Panc1 (cell line): Measurements from ENCODE around the gene CFAP410.

Source experiments
- POLR2AphosphoS5 ChIP-seq: IDR thresholded peaks from 2 replicates; pipeline ENCODE4 v1.6.1; 2012; ENCODE audit warnings: mild to moderate bottlenecking, low read depth, low read length, moderate library complexity
- SIN3A ChIP-seq: IDR thresholded peaks from 2 replicates; pipeline ENCODE4 v1.6.1; 2012; ENCODE audit warnings: low read depth, mild to moderate bottlenecking, low read length, moderate library complexity, borderline replicate concordance; ENCODE audit not compliant: insufficient read depth
- TCF7L2 ChIP-seq: IDR thresholded peaks from 2 replicates; pipeline ENCODE4 v1.6.1; 2011; ENCODE audit warnings: mild to moderate bottlenecking, low read depth, low read length, inconsistent platforms
- TF ChIP-seq, protein P1 (sequence below): fragments of 450-650 bp; IDR thresholded peaks from 2 replicates; pipeline ENCODE4 v1.5.1; 2017; ENCODE audit warnings: mild to moderate bottlenecking
- TF ChIP-seq, protein P2 (sequence below), 2 experiments: IDR thresholded peaks; 2 replicates each; pipeline ENCODE4 v1.6.1; 2011 to 2012; ENCODE audit warnings: low read depth in 2 of 2, control low read depth in 1 of 2, low read length in 1 of 2, mild to moderate bottlenecking in 1 of 2, moderate library complexity in 1 of 2; ENCODE audit not compliant: insufficient read depth in 1 of 2

DNA sequence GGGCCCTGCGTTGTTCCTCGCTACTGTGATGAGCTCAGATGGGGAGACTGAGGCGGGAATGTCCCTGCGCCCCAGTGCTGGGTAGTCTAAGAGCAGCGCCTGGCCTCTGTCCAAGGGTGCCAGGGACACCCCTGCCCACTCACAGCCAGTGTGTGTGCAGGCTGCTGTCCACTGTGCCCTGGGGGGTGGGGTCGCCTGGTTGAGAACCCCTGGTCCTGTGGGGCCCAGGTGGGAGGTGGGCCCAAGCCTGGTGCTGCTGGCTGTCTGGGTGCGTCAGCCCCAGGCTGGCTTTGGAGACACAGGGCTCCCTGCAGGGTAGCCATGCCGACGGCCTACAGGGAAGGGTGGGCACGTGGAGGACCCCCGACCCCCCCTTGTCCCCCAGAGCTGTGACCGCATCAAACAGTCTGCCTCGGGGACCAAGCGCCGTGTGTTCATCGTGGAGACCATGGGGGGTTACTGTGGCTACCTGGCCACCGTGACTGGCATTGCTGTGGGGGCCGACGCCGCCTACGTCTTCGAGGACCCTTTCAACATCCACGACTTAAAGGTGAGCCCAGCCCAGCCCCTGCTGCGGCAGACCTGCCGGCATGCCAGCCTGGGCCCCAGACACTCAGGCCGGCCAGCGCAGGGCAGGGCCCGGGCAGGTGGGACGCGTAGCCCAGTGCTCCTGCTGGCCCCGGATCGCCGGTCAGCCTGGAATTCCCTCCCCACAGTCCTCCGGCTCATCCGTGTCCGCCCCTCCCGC, 14.9 kb downstream of the CFAP410 start:
- TF ChIP-seq, protein P1, sequence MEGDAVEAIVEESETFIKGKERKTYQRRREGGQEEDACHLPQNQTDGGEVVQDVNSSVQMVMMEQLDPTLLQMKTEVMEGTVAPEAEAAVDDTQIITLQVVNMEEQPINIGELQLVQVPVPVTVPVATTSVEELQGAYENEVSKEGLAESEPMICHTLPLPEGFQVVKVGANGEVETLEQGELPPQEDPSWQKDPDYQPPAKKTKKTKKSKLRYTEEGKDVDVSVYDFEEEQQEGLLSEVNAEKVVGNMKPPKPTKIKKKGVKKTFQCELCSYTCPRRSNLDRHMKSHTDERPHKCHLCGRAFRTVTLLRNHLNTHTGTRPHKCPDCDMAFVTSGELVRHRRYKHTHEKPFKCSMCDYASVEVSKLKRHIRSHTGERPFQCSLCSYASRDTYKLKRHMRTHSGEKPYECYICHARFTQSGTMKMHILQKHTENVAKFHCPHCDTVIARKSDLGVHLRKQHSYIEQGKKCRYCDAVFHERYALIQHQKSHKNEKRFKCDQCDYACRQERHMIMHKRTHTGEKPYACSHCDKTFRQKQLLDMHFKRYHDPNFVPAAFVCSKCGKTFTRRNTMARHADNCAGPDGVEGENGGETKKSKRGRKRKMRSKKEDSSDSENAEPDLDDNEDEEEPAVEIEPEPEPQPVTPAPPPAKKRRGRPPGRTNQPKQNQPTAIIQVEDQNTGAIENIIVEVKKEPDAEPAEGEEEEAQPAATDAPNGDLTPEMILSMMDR, result no peak
- no peak for TF ChIP-seq SIN3A
- TF ChIP-seq, protein P2, sequence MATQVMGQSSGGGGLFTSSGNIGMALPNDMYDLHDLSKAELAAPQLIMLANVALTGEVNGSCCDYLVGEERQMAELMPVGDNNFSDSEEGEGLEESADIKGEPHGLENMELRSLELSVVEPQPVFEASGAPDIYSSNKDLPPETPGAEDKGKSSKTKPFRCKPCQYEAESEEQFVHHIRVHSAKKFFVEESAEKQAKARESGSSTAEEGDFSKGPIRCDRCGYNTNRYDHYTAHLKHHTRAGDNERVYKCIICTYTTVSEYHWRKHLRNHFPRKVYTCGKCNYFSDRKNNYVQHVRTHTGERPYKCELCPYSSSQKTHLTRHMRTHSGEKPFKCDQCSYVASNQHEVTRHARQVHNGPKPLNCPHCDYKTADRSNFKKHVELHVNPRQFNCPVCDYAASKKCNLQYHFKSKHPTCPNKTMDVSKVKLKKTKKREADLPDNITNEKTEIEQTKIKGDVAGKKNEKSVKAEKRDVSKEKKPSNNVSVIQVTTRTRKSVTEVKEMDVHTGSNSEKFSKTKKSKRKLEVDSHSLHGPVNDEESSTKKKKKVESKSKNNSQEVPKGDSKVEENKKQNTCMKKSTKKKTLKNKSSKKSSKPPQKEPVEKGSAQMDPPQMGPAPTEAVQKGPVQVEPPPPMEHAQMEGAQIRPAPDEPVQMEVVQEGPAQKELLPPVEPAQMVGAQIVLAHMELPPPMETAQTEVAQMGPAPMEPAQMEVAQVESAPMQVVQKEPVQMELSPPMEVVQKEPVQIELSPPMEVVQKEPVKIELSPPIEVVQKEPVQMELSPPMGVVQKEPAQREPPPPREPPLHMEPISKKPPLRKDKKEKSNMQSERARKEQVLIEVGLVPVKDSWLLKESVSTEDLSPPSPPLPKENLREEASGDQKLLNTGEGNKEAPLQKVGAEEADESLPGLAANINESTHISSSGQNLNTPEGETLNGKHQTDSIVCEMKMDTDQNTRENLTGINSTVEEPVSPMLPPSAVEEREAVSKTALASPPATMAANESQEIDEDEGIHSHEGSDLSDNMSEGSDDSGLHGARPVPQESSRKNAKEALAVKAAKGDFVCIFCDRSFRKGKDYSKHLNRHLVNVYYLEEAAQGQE (IDR thresholded peaks at IDR 0.05; ENCODE audit: insufficient read depth in 1 of 2, low read depth in 2 of 2, low read length in 1 of 2), result no peak
- TF ChIP-seq POLR2AphosphoS5, result no peak
- TF ChIP-seq TCF7L2, result no peak
